ENCODE data around the gene PROK1. TPM values are rescaled to one million over a fixed set of nuclear protein-coding genes. Genes with fewer than 3 reads are reported as not detected.
"Not testable (repeated sequence)": the region's sequence is repeated elsewhere in the genome, so short reads cannot be mapped to it uniquely, and the experiment has no call there.

The PROK1 gene
- total and polyA plus RNA-seq, 9 donors = not detected

- H3K27me3 ChIP-seq (ENCODE audit: control insufficient read depth, insufficient read depth, low read length) = peaks cover 3% of the 10 kb centered on the region
- WGBS (ENCODE audit: insufficient coverage) = no CpG with 5 or more reads among the region's 2 CpGs
- no peaks in the 10 kb centered on the region for H3K36me3 ChIP-seq (ENCODE audit: control insufficient read depth, insufficient read depth, low read length)
- no peak overlapping the region for H3K27ac ChIP-seq (ENCODE audit: low read length)
- no peak overlapping the region for H3K4me3 ChIP-seq (ENCODE audit: low read length)
- H3K4me1 ChIP-seq (ENCODE audit: control insufficient read depth, insufficient read depth, low read length) = no peaks in the 10 kb centered on the region
- H3K9me3 ChIP-seq (replicated peaks; ENCODE audit: control insufficient read depth, low read depth, low read length) = no peaks in the 10 kb centered on the region
- DNase-seq = no peak
Measured at GRCh38 chr1:110433213-110433612, 17.7 kb upstream of the PROK1 start.

GRCh38 chr1:110433803-110434202 lies 17.1 kb upstream of the PROK1 start:
- DNase-seq = no peak
- WGBS (ENCODE audit: insufficient coverage) = 50% methylated on average over 1 of the region's 3 CpGs
- no peak overlapping the region for H3K4me3 ChIP-seq (ENCODE audit: low read length)
- H3K4me1 ChIP-seq (ENCODE audit: control insufficient read depth, insufficient read depth, low read length) = no peaks in the 10 kb centered on the region
- H3K27ac ChIP-seq (ENCODE audit: low read length) = no peak overlapping the region
- no peaks in the 10 kb centered on the region for H3K9me3 ChIP-seq (replicated peaks; ENCODE audit: control insufficient read depth, low read depth, low read length)
- no peaks in the 10 kb centered on the region for H3K36me3 ChIP-seq (ENCODE audit: control insufficient read depth, insufficient read depth, low read length)
- H3K27me3 ChIP-seq (ENCODE audit: control insufficient read depth, insufficient read depth, low read length) = peaks cover 3% of the 10 kb centered on the region

GRCh38 chr1:110434946-110435345 lies 16.0 kb upstream of the PROK1 start:
- Histone ChIP-seq H3K4me3 (ENCODE audit: low read length) (no peak overlapping the region), H3K36me3 (ENCODE audit: control insufficient read depth, insufficient read depth, low read length) (no peaks in the 10 kb centered on the region), H3K27me3 (ENCODE audit: control insufficient read depth, insufficient read depth, low read length) (peaks cover 3% of the 10 kb centered on the region), H3K9me3 (replicated peaks; ENCODE audit: control insufficient read depth, low read depth, low read length) (no peaks in the 10 kb centered on the region), H3K27ac (ENCODE audit: low read length) (no peak overlapping the region), H3K4me1 (ENCODE audit: control insufficient read depth, insufficient read depth, low read length) (no peaks in the 10 kb centered on the region)
- WGBS (ENCODE audit: insufficient coverage) = 67% methylated on average over 1 of the region's 3 CpGs
- no peak for DNase-seq

- no peaks in the 10 kb centered on the region for H3K4me1 ChIP-seq (ENCODE audit: control insufficient read depth, insufficient read depth, low read length)
- H3K27me3 ChIP-seq (ENCODE audit: control insufficient read depth, insufficient read depth, low read length) = peaks cover 2% of the 10 kb centered on the region
- H3K4me3 ChIP-seq (ENCODE audit: low read length) = no peak overlapping the region
- H3K9me3 ChIP-seq (replicated peaks; ENCODE audit: control insufficient read depth, low read depth, low read length) = no peaks in the 10 kb centered on the region
- DNase-seq = no peak
- no peak overlapping the region for H3K27ac ChIP-seq (ENCODE audit: low read length)
- whole genome bisulfite sequencing (ENCODE audit: insufficient coverage) = 35% methylated on average over 4 of the region's 7 CpGs
- H3K36me3 ChIP-seq (ENCODE audit: control insufficient read depth, insufficient read depth, low read length) = no peaks in the 10 kb centered on the region
Measured at GRCh38 chr1:110436635-110437034, 14.3 kb upstream of the PROK1 start.

GRCh38 chr1:110437645-110438299 lies 13.2 kb upstream of the PROK1 start:
- DNase-seq; H3K4me1 ChIP-seq (ENCODE audit: control insufficient read depth, insufficient read depth, low read length); H3K36me3 ChIP-seq (ENCODE audit: control insufficient read depth, insufficient read depth, low read length); H3K27me3 ChIP-seq (ENCODE audit: control insufficient read depth, insufficient read depth, low read length); H3K4me3 ChIP-seq (ENCODE audit: low read length); H3K9me3 ChIP-seq (replicated peaks; ENCODE audit: control insufficient read depth, low read depth, low read length); H3K27ac ChIP-seq (ENCODE audit: low read length): not testable (repeated sequence)
- 60% methylated on average over 7 of the region's 9 CpGs for WGBS (ENCODE audit: insufficient coverage)

- no peak for DNase-seq
- no peaks in the 10 kb centered on the region for H3K9me3 ChIP-seq (replicated peaks; ENCODE audit: control insufficient read depth, low read depth, low read length)
- no peaks in the 10 kb centered on the region for H3K4me1 ChIP-seq (ENCODE audit: control insufficient read depth, insufficient read depth, low read length)
- H3K4me3 ChIP-seq (ENCODE audit: low read length) = no peak overlapping the region
- H3K27ac ChIP-seq (ENCODE audit: low read length) = no peak overlapping the region
- H3K27me3 ChIP-seq (ENCODE audit: control insufficient read depth, insufficient read depth, low read length) = peaks cover 2% of the 10 kb centered on the region
- H3K36me3 ChIP-seq (ENCODE audit: control insufficient read depth, insufficient read depth, low read length) = no peaks in the 10 kb centered on the region
- 63% methylated on average over 3 of the region's 4 CpGs for WGBS (ENCODE audit: insufficient coverage)
Measured at GRCh38 chr1:110438893-110439292, 12.1 kb upstream of the PROK1 start.

- not testable (repeated sequence) for H3K27ac ChIP-seq (ENCODE audit: low read length); H3K36me3 ChIP-seq (ENCODE audit: control insufficient read depth, insufficient read depth, low read length); DNase-seq; H3K4me3 ChIP-seq (ENCODE audit: low read length); H3K27me3 ChIP-seq (ENCODE audit: control insufficient read depth, insufficient read depth, low read length); H3K9me3 ChIP-seq (replicated peaks; ENCODE audit: control insufficient read depth, low read depth, low read length); H3K4me1 ChIP-seq (ENCODE audit: control insufficient read depth, insufficient read depth, low read length)
- no CpG with 5 or more reads among the region's 3 CpGs for WGBS (ENCODE audit: insufficient coverage)
Measured at GRCh38 chr1:110439873-110440272, 11.1 kb upstream of the PROK1 start.

GRCh38 chr1:110440877-110441276 lies 10.1 kb upstream of the PROK1 start:
- Histone ChIP-seq H3K4me3 (ENCODE audit: low read length) (no peak overlapping the region), H3K9me3 (replicated peaks; ENCODE audit: control insufficient read depth, low read depth, low read length) (no peaks in the 10 kb centered on the region), H3K27me3 (ENCODE audit: control insufficient read depth, insufficient read depth, low read length) (peaks cover 2% of the 10 kb centered on the region), H3K4me1 (ENCODE audit: control insufficient read depth, insufficient read depth, low read length) (no peaks in the 10 kb centered on the region), H3K36me3 (ENCODE audit: control insufficient read depth, insufficient read depth, low read length) (no peaks in the 10 kb centered on the region), H3K27ac (ENCODE audit: low read length) (no peak overlapping the region)
- no peak for DNase-seq
- WGBS (ENCODE audit: insufficient coverage) = 59% methylated on average over 3 of the region's 3 CpGs

GRCh38 chr1:110441888-110442287 lies 9.1 kb upstream of the PROK1 start:
- no peaks in the 10 kb centered on the region for H3K4me1 ChIP-seq (ENCODE audit: control insufficient read depth, insufficient read depth, low read length)
- H3K27ac ChIP-seq (ENCODE audit: low read length) = no peak overlapping the region
- H3K36me3 ChIP-seq (ENCODE audit: control insufficient read depth, insufficient read depth, low read length) = no peaks in the 10 kb centered on the region

GRCh38 chr1:110443451-110443850 lies 7.5 kb upstream of the PROK1 start:
- WGBS (ENCODE audit: insufficient coverage) = 53% methylated on average over 6 of the region's 8 CpGs

More at GRCh38 chr1:110441888-110442287, 9.1 kb upstream of the PROK1 start:
- Histone ChIP-seq H3K9me3 (replicated peaks; ENCODE audit: control insufficient read depth, low read depth, low read length) (no peaks in the 10 kb centered on the region), H3K27me3 (ENCODE audit: control insufficient read depth, insufficient read depth, low read length) (peaks cover 2% of the 10 kb centered on the region), H3K4me3 (ENCODE audit: low read length) (no peak overlapping the region)
- DNase-seq = no peak

GRCh38 chr1:110444561-110444960 lies 6.4 kb upstream of the PROK1 start:
- no peak overlapping the region for H3K27ac ChIP-seq (ENCODE audit: low read length)
- DNase-seq = no peak
- no peak overlapping the region for H3K4me3 ChIP-seq (ENCODE audit: low read length)
- no peaks in the 10 kb centered on the region for H3K9me3 ChIP-seq (replicated peaks; ENCODE audit: control insufficient read depth, low read depth, low read length)
- H3K36me3 ChIP-seq (ENCODE audit: control insufficient read depth, insufficient read depth, low read length) = no peaks in the 10 kb centered on the region
- H3K4me1 ChIP-seq (ENCODE audit: control insufficient read depth, insufficient read depth, low read length) = no peaks in the 10 kb centered on the region
- WGBS (ENCODE audit: insufficient coverage) = 69% methylated on average over 7 of the region's 8 CpGs
- peaks cover 7% of the 10 kb centered on the region for H3K27me3 ChIP-seq (ENCODE audit: control insufficient read depth, insufficient read depth, low read length)

More at GRCh38 chr1:110443451-110443850, 7.5 kb upstream of the PROK1 start:
- no peaks in the 10 kb centered on the region for H3K36me3 ChIP-seq (ENCODE audit: control insufficient read depth, insufficient read depth, low read length)
- H3K27ac ChIP-seq (ENCODE audit: low read length) = no peak overlapping the region
- peaks cover 4% of the 10 kb centered on the region for H3K27me3 ChIP-seq (ENCODE audit: control insufficient read depth, insufficient read depth, low read length)
- H3K4me3 ChIP-seq (ENCODE audit: low read length) = no peak overlapping the region
- no peak for DNase-seq
- H3K9me3 ChIP-seq (replicated peaks; ENCODE audit: control insufficient read depth, low read depth, low read length) = no peaks in the 10 kb centered on the region
- H3K4me1 ChIP-seq (ENCODE audit: control insufficient read depth, insufficient read depth, low read length) = no peaks in the 10 kb centered on the region
